Peyer's patch (tissue), 4 donors: ENCODE data around the gene PRKAR1B. TPM values are rescaled to one million over a fixed set of nuclear protein-coding genes. Genes with fewer than 3 reads are reported as not detected.

Experiments used
- DNase-seq, 3 donors: peaks; one replicate each; pipeline ENCODE4 v3.0.0-alpha.2; 2017 to 2019
- H3K27ac ChIP-seq, 4 donors: fragments of 200-600 bp; sonication (generic); one replicate each; pipeline ENCODE4 v1.5.1; 2016 to 2019
- H3K27me3 ChIP-seq, 2 donors: fragments of 200-600 bp; sonication (generic); one replicate each; pipeline ENCODE4 v1.5.1; 2019
- H3K36me3 ChIP-seq, 3 donors: fragments of 200-600 bp; sonication (generic); one replicate each; pipeline ENCODE4 v1.5.1; 2016 to 2019
- H3K4me1 ChIP-seq, 4 donors: fragments of 200-600 bp; sonication (generic); one replicate each; pipeline ENCODE4 v1.5.1; 2016 to 2019
- H3K4me3 ChIP-seq, 4 donors: fragments of 200-600 bp; sonication (generic); 1 replicate in 3 of 4; 2 replicates in 1 of 4; pipeline ENCODE4 v1.5.1; 2016 to 2019; ENCODE audit warnings: mild to moderate bottlenecking in 1 of 4
- H3K9me3 ChIP-seq, 4 donors: fragments of 200-600 bp; sonication (generic); one replicate each; pipeline ENCODE4 v1.5.1; 2016 to 2019; ENCODE audit warnings: mild to moderate bottlenecking in 1 of 4
- CTCF ChIP-seq, 6 experiments: fragments of 450-650 bp in 4 of 6; fragments of 200-600 bp in 2 of 6; sonication (generic) in 1 of 6; IDR thresholded peaks; one replicate each; pipeline ENCODE4 v1.5.1; 2017 to 2019; ENCODE audit warnings: antibody characterized with exemption in 6 of 6, mild to moderate bottlenecking in 3 of 6, moderate library complexity in 1 of 6
- POLR2A ChIP-seq, 2 donors: fragments of 450-650 bp; IDR thresholded peaks; one replicate each; pipeline ENCODE4 v1.5.1; 2017; ENCODE audit warnings: antibody characterized with exemption in 2 of 2, mild to moderate bottlenecking in 2 of 2, moderate library complexity in 2 of 2
- total RNA-seq, 4 donors: library from RNA; depleted of rRNA; stranded (reverse); fragments of >200 nt; gene quantifications; one replicate each; pipeline ENCODE4 v1.1.0, GENCODE V29; 2016

PRKAR1B gene
- total RNA-seq, 4 donors from 2014 or later, result 13.0 to 42.9 (median 17.0) TPM

- peaks cover 0 to 6% (median 0%) of the 10 kb centered on the region in 4 donors for H3K4me1 ChIP-seq
Observed at GRCh38 chr7:569071-569855, 157.8 kb downstream of the PRKAR1B start.

GRCh38 chr7:568031-568951 is 158.8 kb downstream of the PRKAR1B start:
- no peak overlapping the region for H3K4me3 ChIP-seq
- H3K9me3 ChIP-seq, result no peaks in the 10 kb centered on the region
- H3K27me3 ChIP-seq, result no peaks in the 10 kb centered on the region
- peaks cover 0 to 6% (median 0%) of the 10 kb centered on the region in 4 donors for H3K4me1 ChIP-seq
- no peak for DNase-seq
- H3K27ac ChIP-seq, result peak overlapping the region in 1 of 4 donors; percentile 17
- no peaks in the 10 kb centered on the region for H3K36me3 ChIP-seq
- TF ChIP-seq CTCF (IDR thresholded peaks at IDR 0.05) (no peak), POLR2A (IDR thresholded peaks at IDR 0.05) (no peak)

More at GRCh38 chr7:569071-569855, 157.8 kb downstream of the PRKAR1B start:
- Histone ChIP-seq H3K27me3 (no peaks in the 10 kb centered on the region), H3K27ac (no peak overlapping the region), H3K36me3 (no peaks in the 10 kb centered on the region), H3K4me3 (no peak overlapping the region), H3K9me3 (no peaks in the 10 kb centered on the region)
- no peak for TF ChIP-seq CTCF (IDR thresholded peaks at IDR 0.05)
- TF ChIP-seq POLR2A (IDR thresholded peaks at IDR 0.05), result no peak
- no peak for DNase-seq

- no peak overlapping the region for H3K4me3 ChIP-seq
Observed at GRCh38 chr7:567305-567883, 159.7 kb downstream of the PRKAR1B start.

GRCh38 chr7:566100-566499 is 161.0 kb downstream of the PRKAR1B start:
- DNase-seq, result no peak
- Histone ChIP-seq H3K4me3 (no peak overlapping the region), H3K27me3 (no peaks in the 10 kb centered on the region), H3K27ac (no peak overlapping the region), H3K36me3 (no peaks in the 10 kb centered on the region), H3K4me1 (peaks cover 0 to 18% (median 0%) of the 10 kb centered on the region in 4 donors), H3K9me3 (no peaks in the 10 kb centered on the region)
- TF ChIP-seq POLR2A (IDR thresholded peaks at IDR 0.05), result no peak
- TF ChIP-seq CTCF (IDR thresholded peaks at IDR 0.05), result no peak

More at GRCh38 chr7:567305-567883, 159.7 kb downstream of the PRKAR1B start:
- H3K27ac ChIP-seq, result no peak overlapping the region
- no peak for DNase-seq
- TF ChIP-seq CTCF (IDR thresholded peaks at IDR 0.05), result no peak
- TF ChIP-seq POLR2A (IDR thresholded peaks at IDR 0.05), result no peak
- H3K4me1 ChIP-seq, result peaks cover 0 to 6% (median 0%) of the 10 kb centered on the region in 4 donors
- no peaks in the 10 kb centered on the region for H3K9me3 ChIP-seq
- no peaks in the 10 kb centered on the region for H3K27me3 ChIP-seq
- H3K36me3 ChIP-seq, result no peaks in the 10 kb centered on the region

- Histone ChIP-seq H3K4me3 (no peak overlapping the region), H3K27ac (no peak overlapping the region), H3K36me3 (no peaks in the 10 kb centered on the region), H3K4me1 (peaks cover 0 to 21% (median 0%) of the 10 kb centered on the region in 4 donors), H3K27me3 (no peaks in the 10 kb centered on the region), H3K9me3 (no peaks in the 10 kb centered on the region)
- DNase-seq, result no peak
- TF ChIP-seq POLR2A (IDR thresholded peaks at IDR 0.05) (no peak), CTCF (IDR thresholded peaks at IDR 0.05) (no peak)
Observed at GRCh38 chr7:564176-564865, 162.8 kb downstream of the PRKAR1B start.
